NCI-H2029 treated with DMSO at 0.1 percent for 48 hours (cell line): ENCODE data around the gene INHBB.
"Not testable (repeated sequence)": the region's sequence is repeated elsewhere in the genome, so short reads cannot be mapped to it uniquely, and the experiment has no call there.

ENCODE experiments used
- DNase-seq: peaks from one replicate; lab custom pipeline; 2025; lab: John Stamatoyannopoulos, UW

INHBB gene

DNA sequence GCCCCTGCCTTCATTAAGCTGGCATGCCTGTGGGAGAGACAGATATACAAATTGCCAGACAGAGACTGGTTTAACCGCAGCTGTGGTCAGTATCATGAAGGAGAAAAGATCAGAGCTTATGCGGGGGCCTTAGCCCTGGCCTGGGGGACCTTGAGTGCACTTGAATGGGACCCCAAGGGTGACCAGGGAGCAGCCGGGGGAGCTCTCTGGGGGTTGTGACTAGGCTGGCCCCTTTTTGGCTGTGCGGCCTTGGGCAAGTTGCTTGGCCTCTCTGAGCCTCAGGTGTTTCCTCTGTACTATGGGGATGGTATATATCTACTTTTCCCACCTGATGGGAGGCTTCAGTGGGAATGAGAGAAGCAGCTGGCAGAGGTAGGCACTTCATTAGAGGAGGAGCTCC is 35.7 kb downstream of the INHBB start:
- DNase-seq: no peak

GRCh38 chr2:120382541-120383144 is 36.7 kb downstream of the INHBB start:
- DNase-seq: no peak

GRCh38 chr2:120383191-120383590 is 37.3 kb downstream of the INHBB start:
- DNase-seq: no peak

GRCh38 chr2:120383631-120384340 is 37.9 kb downstream of the INHBB start:
- no peak for DNase-seq

DNA sequence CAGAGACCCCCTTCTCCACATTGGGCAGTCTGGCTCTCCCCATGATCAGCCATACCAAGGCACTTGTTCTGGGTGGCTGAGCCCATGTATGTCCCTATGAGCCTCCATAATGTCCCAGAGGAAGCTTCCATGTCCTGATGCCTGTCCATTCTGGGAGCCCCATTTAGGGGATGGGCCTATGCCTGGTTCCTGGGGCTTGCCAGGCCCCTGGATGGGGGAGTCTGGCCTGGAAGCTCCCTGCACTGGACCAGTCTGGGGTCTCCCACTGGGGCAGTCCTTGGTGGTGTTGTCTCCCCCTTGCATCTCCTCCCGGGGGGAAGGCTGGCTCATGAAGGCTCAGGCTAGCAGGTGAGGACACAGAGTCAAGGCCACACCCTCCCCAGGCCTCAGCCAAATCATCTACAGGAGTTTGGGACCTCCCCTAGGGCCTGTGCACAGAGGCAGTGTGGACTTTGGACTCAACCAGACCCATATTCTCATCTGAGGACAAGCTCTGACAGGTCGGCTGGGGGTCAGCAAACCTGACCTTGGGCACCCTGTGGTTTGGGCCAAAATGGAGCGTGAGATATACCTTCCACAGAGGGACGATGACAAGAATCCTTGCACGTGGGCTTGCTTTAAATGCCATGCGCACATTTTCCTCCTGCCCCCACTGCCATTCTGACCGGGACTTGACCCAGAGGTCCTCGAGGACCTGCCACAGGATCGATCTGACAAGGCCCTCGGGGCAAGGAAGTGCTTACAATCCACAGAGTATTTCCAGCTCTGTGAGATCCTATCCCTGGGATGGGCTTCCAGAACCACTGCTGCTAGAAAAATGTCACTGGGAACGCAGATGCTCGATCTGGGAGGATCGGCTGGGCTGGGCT is 38.8 kb downstream of the INHBB start:
- DNase-seq: no peak

DNA sequence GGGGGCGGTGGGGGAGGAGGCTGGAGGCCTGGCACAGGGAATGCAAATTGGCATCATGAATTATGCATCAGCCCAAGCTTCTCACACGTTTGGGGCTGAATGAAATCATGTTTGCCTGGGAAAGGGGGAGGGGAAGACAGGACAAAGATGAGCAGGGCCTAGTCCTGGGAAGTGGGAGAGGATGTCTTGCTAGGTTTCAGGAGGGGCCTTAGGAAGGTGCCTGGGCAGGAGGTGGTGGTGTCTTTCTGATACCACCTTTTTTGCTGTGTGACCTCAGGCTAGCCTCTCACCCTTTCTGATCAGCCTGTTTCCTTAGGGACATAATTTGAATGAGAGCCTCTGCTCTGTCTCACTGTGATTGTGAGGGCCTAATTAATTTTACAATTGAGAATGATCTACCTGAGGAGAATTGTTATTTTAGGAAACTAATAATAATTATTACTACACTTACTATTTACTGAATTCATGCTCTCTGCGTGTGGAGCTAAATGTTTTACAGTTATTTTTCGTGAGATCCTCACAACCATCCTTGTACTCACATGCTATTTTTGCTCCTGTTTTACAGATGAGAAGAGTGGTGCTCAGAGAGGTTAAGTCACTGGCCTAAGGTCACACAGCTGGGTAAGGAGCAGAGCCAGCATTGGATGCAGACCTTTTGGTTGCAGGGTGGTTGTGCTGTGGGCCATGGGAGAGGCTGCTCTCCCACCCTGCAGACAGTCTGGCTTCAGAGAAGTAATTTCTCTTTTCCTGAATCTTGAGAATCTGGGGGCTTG is 39.6 kb downstream of the INHBB start:
- DNase-seq: no peak

- DNase-seq: no peak
These were observed 42.5 kb downstream of the INHBB start for GRCh38 chr2:120388222-120389035.

GRCh38 chr2:120389036-120389391 is 43.1 kb downstream of the INHBB start:
- no peak for DNase-seq

GRCh38 chr2:120390381-120391055 is 44.6 kb downstream of the INHBB start:
- DNase-seq: no peak

- DNase-seq: not testable (repeated sequence)
These were observed 45.4 kb downstream of the INHBB start for GRCh38 chr2:120391382-120391781.

DNA sequence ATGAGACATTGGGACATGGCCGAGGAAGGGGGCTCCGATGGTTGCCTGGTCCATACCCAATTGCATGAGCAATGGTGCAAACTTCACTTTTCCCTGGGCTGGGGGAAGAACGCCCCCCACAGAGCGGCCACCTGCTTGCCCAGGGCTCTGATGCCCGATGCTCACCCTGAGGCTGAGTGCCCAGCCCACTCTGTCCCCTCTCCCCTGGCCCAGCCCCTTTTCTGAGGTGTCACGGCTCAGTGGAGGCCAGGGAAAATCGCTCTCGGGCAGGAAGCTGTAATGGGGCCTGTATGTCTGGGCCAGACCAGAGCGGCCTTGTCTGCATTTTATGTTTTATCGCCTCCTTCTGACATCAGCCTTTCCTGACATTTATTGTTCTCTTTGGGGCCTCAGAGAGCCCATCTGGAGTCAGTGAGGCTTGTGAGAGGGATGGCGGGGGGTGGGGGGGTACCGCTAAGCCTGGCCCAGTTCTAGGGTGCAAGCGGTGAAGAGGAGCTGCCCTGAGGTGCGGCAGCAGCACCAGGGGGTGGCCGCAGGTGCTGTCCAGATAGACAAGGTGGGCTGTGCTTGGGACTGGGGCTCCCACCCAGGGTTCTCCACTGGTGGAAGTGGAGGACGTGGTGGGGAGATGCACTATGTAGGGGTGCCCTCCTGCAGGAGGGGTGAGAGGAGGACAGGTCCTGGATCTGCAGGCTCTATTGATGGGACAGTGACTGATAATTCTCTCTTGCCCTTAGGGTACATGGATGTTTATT is 46.2 kb downstream of the INHBB start:
- DNase-seq: no peak

- DNase-seq: no peak
These were observed 47.0 kb downstream of the INHBB start for GRCh38 chr2:120392923-120393322.

DNA sequence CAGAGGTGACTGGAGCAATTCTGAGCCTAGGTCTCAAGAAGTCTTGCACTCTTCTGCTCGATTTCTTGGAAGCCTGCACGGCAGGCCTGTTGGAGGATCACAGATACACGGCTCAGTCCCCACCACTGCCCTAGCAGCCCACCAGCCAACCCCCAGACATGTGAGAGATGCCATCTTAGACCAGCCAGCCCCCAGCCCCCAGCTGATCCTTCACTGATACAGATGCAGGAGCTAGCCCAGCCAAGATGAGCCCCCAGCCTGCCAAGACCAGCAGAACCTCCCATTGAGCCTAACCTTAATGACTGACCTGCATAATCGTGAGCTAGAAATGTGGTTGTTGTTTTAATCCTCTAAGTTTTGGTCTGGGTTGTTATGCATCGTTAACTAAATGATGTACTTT is 47.5 kb downstream of the INHBB start:
- DNase-seq: no peak

GRCh38 chr2:120394764-120395163 is 48.8 kb downstream of the INHBB start:
- DNase-seq: no peak

- DNase-seq: no peak
These were observed 49.5 kb downstream of the INHBB start for GRCh38 chr2:120395221-120396012.

- peak; percentile 69 for DNase-seq
These were observed 50.3 kb downstream of the INHBB start for GRCh38 chr2:120396013-120396860.

DNA sequence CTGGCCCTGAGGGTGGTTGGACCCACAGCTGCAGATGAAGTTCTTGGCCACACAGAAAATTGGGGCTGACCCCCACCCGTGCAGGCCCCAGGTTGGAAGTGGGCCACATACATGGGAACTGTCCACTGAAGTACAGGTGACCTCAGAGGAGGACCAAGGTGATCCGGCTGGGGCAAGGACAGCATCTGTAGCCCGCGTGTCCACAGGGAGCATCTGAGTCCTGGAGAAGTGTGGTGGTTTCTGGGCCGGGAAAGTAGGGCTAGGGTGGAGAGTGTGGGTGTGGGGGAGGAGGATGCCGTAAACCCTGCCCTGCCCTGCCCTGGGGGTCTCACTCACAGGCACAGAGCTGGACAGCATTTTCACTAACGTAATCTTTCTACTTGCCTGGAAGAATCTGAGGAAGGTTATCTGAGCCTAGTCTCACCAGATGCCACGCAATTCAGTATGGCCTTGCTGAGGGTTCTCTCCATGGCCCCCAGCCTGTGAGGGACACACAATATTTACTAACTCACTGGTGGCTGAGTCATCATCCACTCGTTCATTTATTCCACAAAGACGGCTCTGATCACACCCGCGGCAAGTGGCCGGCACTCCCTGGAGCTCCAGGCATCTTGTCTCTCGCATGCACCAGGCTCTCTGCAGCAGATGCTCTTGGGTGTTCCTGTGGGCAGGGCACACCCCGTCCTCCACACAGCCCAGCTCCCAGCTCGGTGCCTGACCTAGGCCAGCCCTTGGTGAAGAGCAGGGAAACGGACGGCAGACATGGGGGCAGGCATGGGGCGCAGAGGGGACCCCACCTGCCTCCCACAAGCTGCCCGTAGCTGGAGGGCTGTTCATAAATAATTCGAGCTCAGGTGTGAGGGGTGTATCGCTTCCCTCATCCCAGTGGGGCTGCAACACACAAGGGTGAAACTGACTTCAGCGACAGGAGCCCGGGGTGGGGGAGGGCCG is 51.2 kb downstream of the INHBB start:
- no peak for DNase-seq
